ENCODE measurements around the gene PDGFC. TPM values are rescaled to one million over a fixed set of nuclear protein-coding genes. Genes with fewer than 3 reads are reported as not detected.

PDGFC gene
- total RNA-seq, 1 experiment from 2014 or later, result 4.5 TPM

- H3K4me1 ChIP-seq (ENCODE audit: insufficient read depth, low read length), result no peaks in the 10 kb centered on the region
- H4K91ac ChIP-seq (ENCODE audit: insufficient read length, low read depth, low read length), result no peak overlapping the region
- Mint-ChIP-seq H3K4me1 (no peaks in the 10 kb centered on the region), H3K36me3 (ENCODE audit: insufficient read depth in 1 of 3, low read depth in 3 of 3) (no peaks in the 10 kb centered on the region), H3K27ac (no peak overlapping the region), H3K9me3 (no peaks in the 10 kb centered on the region), H3K27me3 (ENCODE audit: low read depth) (no peaks in the 10 kb centered on the region), H3K4me3 (no peak overlapping the region)
- no peak overlapping the region for H2BK20ac ChIP-seq (ENCODE audit: low read depth, low read length, poor library complexity, severe bottlenecking)
- no peak overlapping the region for H3K27ac ChIP-seq (ENCODE audit: insufficient read length, low read depth, low read length)
- no peak overlapping the region for H2BK5ac ChIP-seq (ENCODE audit: insufficient read length, low read length)
- H3K4ac ChIP-seq (ENCODE audit: low read depth, low read length), result no peak overlapping the region
- H2BK120ac ChIP-seq (ENCODE audit: low read depth, low read length, poor library complexity, severe bottlenecking), result no peak overlapping the region
- no peak for TF ChIP-seq CTCF (conservative IDR thresholded peaks at IDR 0.05)
- H3T11ph ChIP-seq (ENCODE audit: low read length), result no peak overlapping the region
- no peak for DNase-seq
- H3K79me2 ChIP-seq (ENCODE audit: insufficient read depth, low read length), result no peaks in the 10 kb centered on the region
- H3K18ac ChIP-seq (ENCODE audit: insufficient read length, low read depth, low read length), result no peak overlapping the region
- no peaks in the 10 kb centered on the region for H3K9me3 ChIP-seq (ENCODE audit: control insufficient read depth, low read depth, low read length)
- H3K23me2 ChIP-seq (ENCODE audit: insufficient read length, low read depth, low read length, poor library complexity, severe bottlenecking), result no peaks in the 10 kb centered on the region
- no peak overlapping the region for H2AFZ ChIP-seq (ENCODE audit: low read length)
- H4K5ac ChIP-seq (ENCODE audit: insufficient read length, low read depth, low read length), result no peak overlapping the region
- no peak overlapping the region for H3K56ac ChIP-seq (ENCODE audit: insufficient read length, low read depth, low read length)
- no peak overlapping the region for H4K8ac ChIP-seq (replicated peaks; ENCODE audit: insufficient read length, low read depth, low read length)
- H3K9ac ChIP-seq (ENCODE audit: extremely low read depth, insufficient read length, low read length), result no peak overlapping the region
- no CpG with 5 or more reads among the region's 2 CpGs for WGBS (ENCODE audit: extremely low coverage, insufficient read length, low lambda C conversion rate)
- H2BK15ac ChIP-seq (ENCODE audit: low read depth, low read length), result no peak overlapping the region
- no peak overlapping the region for H2BK12ac ChIP-seq (ENCODE audit: insufficient read length, low read depth, low read length)
- no peak overlapping the region for H2AK5ac ChIP-seq (ENCODE audit: insufficient read length, low read length)
- H3K14ac ChIP-seq (ENCODE audit: insufficient read depth, low read length), result no peak overlapping the region
- no peak overlapping the region for H3K23ac ChIP-seq (ENCODE audit: insufficient read length, low read depth, low read length)
- no peak overlapping the region for H3K4me2 ChIP-seq (ENCODE audit: insufficient read depth, insufficient read length, low read length)
- H4K20me1 ChIP-seq (ENCODE audit: control insufficient read depth, insufficient read depth, insufficient read length), result no peaks in the 10 kb centered on the region
- H3K27me3 ChIP-seq (ENCODE audit: insufficient read depth, low read length), result no peaks in the 10 kb centered on the region
- H3K79me1 ChIP-seq (ENCODE audit: insufficient read depth, low read depth, low read length, poor library complexity, severe bottlenecking), result no peaks in the 10 kb centered on the region
Measured at GRCh38 chr4:156934259-156934635, 37.4 kb downstream of the PDGFC start.
